SK-N-SH treated with all-trans-retinoic acid at 6 μM for 48 hours (cell line): ENCODE measurements around the gene BPIFB2.

ENCODE experiments used
- ARNTL ChIP-seq: fragments of 450-650 bp; formaldehyde crosslinking; IDR thresholded peaks from 2 replicates; pipeline ENCODE4 v1.5.0; 2020; ENCODE audit warnings: low read depth, mild to moderate bottlenecking, moderate library complexity, borderline replicate concordance
- CREB5 ChIP-seq: fragments of 250-450 bp; sonication (Bioruptor Pico); IDR thresholded peaks from 2 replicates; pipeline ENCODE4 v1.5.1; 2020; ENCODE audit warnings: low read depth, mild to moderate bottlenecking, moderate library complexity
- CSDC2 ChIP-seq: fragments of 250-450 bp; sonication (Bioruptor Pico); IDR thresholded peaks from 2 replicates; pipeline ENCODE4 v1.5.0; 2020; ENCODE audit warnings: mild to moderate bottlenecking, moderate library complexity
- CSRNP3 ChIP-seq: fragments of 250-450 bp; sonication (Bioruptor Pico); IDR thresholded peaks from 2 replicates; pipeline ENCODE4 v1.5.1; 2021; ENCODE audit warnings: mild to moderate bottlenecking, moderate library complexity
- ISL1 ChIP-seq: fragments of 250-450 bp; sonication (Bioruptor Pico); IDR thresholded peaks from 2 replicates; pipeline ENCODE4 v2.1.2; 2022; ENCODE audit warnings: mild to moderate bottlenecking, moderate library complexity
- PATZ1 ChIP-seq: fragments of 250-450 bp; sonication (Bioruptor Pico); IDR thresholded peaks from 2 replicates; pipeline ENCODE4 v1.8.0; 2020; ENCODE audit warnings: mild to moderate bottlenecking, moderate library complexity, borderline replicate concordance
- PPARA ChIP-seq: fragments of 250-450 bp; sonication (Bioruptor Pico); IDR thresholded peaks from 2 replicates; pipeline ENCODE4 v1.5.0; 2020; ENCODE audit warnings: mild to moderate bottlenecking, borderline replicate concordance
- RARB ChIP-seq: fragments of 250-450 bp; sonication (Bioruptor Pico); IDR thresholded peaks from 2 replicates; pipeline ENCODE4 v1.8.0; 2021; ENCODE audit warnings: mild to moderate bottlenecking, moderate library complexity
- SNAI2 ChIP-seq: fragments of 250-450 bp; sonication (Bioruptor Pico); IDR thresholded peaks from 2 replicates; pipeline ENCODE4 v1.5.0; 2020; ENCODE audit warnings: mild to moderate bottlenecking, moderate library complexity
- TCF4 ChIP-seq: fragments of 250-450 bp; sonication (Bioruptor Pico); IDR thresholded peaks from 2 replicates; pipeline ENCODE4 v1.8.0; 2021; ENCODE audit warnings: mild to moderate bottlenecking, moderate library complexity, borderline replicate concordance
- ZC3H10 ChIP-seq: fragments of 250-450 bp; sonication (Bioruptor Pico); IDR thresholded peaks from 2 replicates; pipeline ENCODE4 v1.5.1; 2021; ENCODE audit warnings: mild to moderate bottlenecking, moderate library complexity
- ZFP3 ChIP-seq: fragments of 250-450 bp; sonication (Bioruptor Pico); IDR thresholded peaks from 2 replicates; pipeline ENCODE4 v1.5.0; 2020; ENCODE audit warnings: mild to moderate bottlenecking, moderate library complexity
- ZFP30 ChIP-seq: fragments of 450-650 bp; formaldehyde crosslinking; IDR thresholded peaks from 2 replicates; pipeline ENCODE4 v1.5.0; 2022; ENCODE audit warnings: mild to moderate bottlenecking, moderate library complexity
- ZNF8 ChIP-seq: fragments of 450-650 bp; formaldehyde crosslinking; IDR thresholded peaks from 2 replicates; pipeline ENCODE4 v1.5.0; 2020; ENCODE audit warnings: mild to moderate bottlenecking, moderate library complexity

GRCh38 chr20:32978009-32978335 lies 29.5 kb upstream of the BPIFB2 start:
- TF ChIP-seq PATZ1 (CRISPR knock-in tag): no peak
- no peak for TF ChIP-seq ZNF8
- no peak for TF ChIP-seq PPARA (CRISPR knock-in tag)
- no peak for TF ChIP-seq ARNTL (CRISPR knock-in tag)
- TF ChIP-seq ZC3H10: no peak
- TF ChIP-seq CSDC2: no peak
- no peak for TF ChIP-seq CSRNP3 (CRISPR knock-in tag)
- no peak for TF ChIP-seq ZFP3 (CRISPR knock-in tag)
- no peak for TF ChIP-seq RARB (CRISPR knock-in tag)
- no peak for TF ChIP-seq TCF4 (CRISPR knock-in tag)
- TF ChIP-seq ISL1 (CRISPR knock-in tag): no peak
- no peak for TF ChIP-seq ZFP30 (CRISPR knock-in tag)
- no peak for TF ChIP-seq SNAI2 (CRISPR knock-in tag)
- TF ChIP-seq CREB5 (CRISPR knock-in tag): no peak
